HG02588 (cell line): Measurements from ENCODE around the gene TANGO6.
A peak's percentile ranks its signal among the peaks of the same experiment; 100 is the strongest.
"Not testable (repeated sequence)": the region's sequence is repeated elsewhere in the genome, so short reads cannot be mapped to it uniquely, and the experiment has no call there.

Experiments
- ATAC-seq: cut with Tn5 transposase; IDR thresholded peaks from one replicate; pipeline ENCODE4 v1.9.1; 2021; ENCODE audit warnings: mild to moderate bottlenecking, moderate library complexity; ENCODE audit not compliant: unreplicated experiment

The TANGO6 gene

DNA sequence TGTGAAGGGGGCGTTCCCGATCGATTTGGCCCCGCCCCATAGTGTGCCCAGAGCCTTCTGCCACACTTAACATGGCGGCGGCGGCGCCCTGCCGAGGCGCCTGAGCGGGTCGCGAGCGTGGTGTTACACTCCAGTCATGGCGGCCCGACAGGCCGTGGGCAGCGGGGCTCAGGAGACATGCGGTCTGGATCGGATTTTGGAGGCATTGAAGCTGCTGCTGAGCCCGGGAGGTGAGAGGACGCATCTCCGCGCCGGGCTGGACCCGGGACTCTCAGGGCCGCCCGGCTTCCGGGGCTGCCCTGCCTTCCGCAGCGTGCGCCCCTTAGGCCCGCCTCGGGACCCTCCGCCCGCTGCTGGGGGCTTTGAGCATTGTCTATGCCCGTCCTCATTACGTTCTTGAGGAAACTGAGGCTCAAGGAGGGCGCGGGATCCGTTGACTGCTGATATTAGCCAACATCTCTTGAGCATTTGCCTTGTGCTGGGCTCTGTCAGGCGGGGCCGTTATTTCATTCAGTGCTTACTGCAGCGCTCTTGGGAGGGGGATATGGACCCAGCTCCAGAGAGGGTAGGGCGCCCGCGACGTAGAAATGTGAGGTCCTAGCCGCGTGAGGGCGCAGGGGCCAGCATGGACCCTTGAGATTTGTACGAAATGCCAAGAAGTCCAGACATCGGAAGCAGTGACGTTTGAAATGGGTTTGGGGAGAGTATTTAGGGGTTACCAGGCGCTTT is at the start of gene TANGO6:
Gene TANGO6 (plus strand): TSS at position 50 of the 729 bp plus-strand sequence. CDS start 87 bp downstream, at position 137.
- ATAC-seq: peak; percentile 80

GRCh38 chr16:68798398-68798797 is 44.9 kb upstream of the TANGO6 start:
- no peak for ATAC-seq

DNA sequence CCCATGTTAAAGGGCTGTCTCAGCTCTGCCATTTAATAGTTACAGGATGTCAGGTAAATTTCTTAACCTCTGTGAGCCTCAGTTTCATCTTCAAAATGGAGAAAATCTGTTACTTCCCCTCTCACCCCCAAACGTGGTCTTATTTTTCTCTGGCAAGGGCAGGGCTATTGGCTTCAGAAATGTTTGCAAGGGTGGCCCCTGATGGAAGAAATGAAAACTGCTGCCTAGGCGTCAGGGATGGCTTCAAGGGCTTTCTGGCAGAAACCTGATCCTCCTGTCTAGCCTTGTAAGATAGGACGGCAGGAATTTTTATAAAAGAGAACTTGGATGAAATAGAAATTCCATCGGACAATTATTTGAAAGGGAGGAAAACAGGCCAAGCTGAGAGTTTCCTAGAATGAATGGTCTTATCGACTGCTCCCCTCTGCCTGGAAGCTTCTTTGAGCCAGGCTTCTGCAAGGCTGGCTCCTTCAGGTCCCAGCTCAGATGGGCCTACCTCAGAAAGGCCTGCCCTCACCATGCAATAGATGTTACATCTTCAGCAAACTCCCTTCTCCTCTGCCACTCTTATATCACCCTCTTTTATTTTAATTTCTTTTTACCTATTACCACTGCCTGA is 43.0 kb upstream of the TANGO6 start:
- peak; percentile 51 for ATAC-seq

DNA sequence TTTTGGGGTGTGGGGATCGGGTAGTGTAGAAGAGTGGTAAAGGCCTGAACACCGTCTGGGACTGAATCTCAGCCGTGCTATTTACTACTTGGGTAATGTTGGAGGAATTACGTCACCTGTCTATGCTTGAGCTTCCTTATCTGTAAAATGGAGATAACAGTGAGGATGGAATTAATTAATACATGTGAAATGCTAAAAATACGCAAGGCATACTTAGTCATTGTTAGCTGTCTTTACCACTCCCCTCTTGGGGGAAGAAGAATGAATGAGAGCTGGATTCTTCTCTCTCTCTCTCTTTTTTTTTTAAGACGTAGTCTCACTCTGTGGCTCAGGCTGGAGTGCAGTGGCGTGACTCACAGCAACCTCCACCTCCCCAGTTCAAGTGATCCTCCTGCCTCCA is 41.1 kb upstream of the TANGO6 start:
- no peak for ATAC-seq

DNA sequence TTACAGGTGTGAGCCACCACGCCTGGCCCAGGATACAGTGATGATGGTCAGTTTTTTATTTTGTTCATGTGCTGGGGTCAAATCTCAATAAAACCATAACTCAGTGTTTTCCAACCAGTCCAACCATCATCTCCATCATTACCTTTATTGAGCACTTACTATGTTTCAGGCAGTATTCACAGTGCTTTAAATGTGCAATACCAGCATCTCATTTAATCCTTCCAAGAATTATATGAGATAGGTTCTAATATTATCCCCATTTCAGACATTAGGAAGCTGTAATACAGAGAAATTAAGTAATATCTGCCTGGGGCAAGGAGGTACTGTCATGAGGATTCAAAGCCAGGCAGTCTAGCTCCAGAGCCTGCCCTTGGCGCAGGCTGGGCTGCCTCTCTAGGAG is 36.9 kb upstream of the TANGO6 start:
- no peak for ATAC-seq

DNA sequence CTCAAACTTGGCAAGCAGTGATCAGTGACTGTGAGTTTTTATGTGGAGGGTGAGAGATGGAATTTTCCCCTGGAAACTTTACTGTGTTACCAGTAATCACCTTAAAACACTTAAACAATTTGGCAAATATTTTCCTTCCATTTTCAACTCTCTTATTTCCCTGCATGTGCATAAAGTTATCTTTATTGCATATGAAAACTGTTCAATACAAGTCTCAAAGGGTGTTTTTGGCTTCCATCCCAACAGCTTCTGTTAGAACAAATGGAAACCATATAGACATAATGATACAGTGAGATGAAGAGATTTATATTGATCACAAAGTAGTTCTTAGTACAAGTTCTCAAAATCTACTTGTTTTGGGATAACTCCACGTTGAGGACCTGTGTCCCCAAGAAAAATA is 36.4 kb upstream of the TANGO6 start:
- ATAC-seq: no peak

DNA sequence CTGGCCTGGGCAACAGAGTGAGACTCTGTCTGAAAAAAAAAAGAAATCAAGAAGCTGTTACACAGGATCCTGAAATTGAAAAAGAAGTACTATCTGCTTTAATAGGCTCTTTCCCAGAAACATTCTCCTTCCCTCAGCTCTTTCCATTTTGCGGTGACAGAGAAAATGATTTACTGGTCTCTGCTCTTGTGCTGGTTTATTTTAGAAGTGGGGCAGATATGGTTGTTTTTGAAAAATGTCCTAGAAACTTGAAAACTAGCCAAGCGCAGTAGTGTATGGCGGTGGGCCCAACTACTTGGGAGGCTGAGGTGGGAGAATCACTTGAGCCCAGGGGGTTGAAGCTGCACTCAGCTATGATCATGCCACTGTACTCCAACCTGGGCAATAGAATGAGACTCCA is 28.8 kb upstream of the TANGO6 start:
- ATAC-seq: no peak

DNA sequence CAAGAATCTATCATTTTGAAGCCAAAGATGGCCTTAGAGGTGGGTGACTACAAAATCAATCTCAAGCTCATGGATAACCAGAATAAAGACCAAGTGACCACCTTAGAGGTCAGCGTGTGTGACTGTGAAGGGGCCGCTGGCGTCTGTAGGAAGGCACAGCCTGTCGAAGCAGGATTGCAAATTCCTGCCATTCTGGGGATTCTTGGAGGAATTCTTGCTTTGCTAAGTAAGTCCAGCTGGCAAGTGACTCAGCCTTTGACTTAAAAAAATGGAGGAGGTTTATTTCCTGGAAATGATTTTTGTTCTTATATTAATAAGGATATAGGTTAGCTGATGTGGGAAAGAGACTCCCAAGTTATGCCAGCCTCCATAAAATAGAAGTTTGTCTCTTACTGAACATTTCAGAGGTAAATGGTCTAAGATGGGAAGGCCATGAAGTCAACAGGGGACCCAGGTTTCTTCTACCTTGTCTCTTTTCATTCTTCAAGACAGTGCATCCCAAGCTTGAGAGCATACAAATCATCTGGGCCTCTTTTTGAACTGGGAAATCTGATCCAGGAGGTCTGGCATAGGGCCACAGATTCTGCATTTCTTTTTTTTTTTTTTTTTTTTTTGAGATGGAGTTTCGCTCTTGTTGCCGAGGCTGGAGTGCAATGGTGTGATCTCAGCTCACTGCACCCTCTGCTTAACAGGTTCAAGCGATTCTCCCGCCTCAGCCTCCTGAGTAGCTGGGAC is 19.8 kb upstream of the TANGO6 start:
- no peak for ATAC-seq

GRCh38 chr16:68825427-68825826 is 17.9 kb upstream of the TANGO6 start:
- no peak for ATAC-seq

DNA sequence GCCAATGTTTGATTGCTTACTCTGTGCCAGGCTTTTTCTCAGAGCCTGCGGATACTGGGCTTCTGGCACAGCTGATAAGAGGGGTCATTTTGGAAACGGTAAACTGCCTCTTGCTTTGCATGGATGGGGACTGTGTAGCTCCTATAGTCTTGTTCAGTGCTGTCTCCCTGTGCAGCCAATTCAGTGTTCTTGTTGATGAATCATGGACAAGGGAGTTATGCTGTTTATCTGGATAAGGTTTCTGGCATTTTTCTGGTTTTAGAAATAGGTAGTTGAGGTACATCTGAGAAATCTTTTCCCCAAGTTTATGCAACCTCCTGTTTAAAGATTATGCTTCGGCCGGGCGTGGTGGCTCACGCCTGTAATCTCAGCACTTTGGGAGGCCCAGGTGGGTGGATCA is 16.7 kb upstream of the TANGO6 start:
- ATAC-seq: no peak

- ATAC-seq: no peak
These were observed 10.1 kb upstream of the TANGO6 start for GRCh38 chr16:68833251-68833650.

DNA sequence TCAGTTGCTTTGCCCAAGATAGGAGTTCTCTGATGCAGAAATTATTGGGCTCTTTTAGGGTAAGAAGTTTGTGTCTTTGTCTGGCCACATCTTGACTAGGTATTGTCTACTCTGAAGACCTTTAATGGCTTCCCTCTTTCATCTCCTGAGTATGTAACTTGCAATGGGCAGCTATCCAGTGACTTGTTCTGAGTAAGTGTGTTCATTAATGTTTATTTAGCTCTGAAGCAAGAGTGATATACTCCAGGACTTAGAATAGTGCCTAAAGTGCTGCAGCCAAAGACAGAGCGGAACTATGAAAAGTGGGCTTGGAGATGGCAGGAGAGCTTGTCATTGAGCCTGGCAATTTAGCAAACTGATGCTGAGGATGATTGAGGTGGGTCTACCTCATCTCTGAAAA is 8.8 kb upstream of the TANGO6 start:
- no peak for ATAC-seq

GRCh38 chr16:68835970-68836369 is 7.4 kb upstream of the TANGO6 start:
- no peak for ATAC-seq

DNA sequence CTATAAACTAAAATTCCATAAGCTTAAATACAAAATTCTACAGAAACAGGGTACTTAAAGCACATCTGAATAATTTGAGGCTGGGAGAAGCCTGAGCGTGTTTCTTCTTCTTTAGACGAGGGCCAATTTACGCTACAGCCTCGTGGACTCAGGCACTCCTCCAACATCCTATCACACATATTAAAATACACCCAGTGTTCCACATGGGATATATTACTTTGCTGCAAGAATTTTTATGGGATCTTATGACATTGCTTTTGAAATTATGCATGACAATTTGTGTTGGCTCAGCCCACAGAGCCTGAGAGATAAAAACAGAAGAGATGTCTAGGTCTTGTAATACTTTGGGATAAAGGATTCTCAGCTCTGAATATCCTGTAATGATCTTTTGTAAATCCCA is 3.5 kb upstream of the TANGO6 start:
- no peak for ATAC-seq

- ATAC-seq: not testable (repeated sequence)
These were observed 308 bp upstream of the TANGO6 start for GRCh38 chr16:68842964-68843481.

- no peak for ATAC-seq
These were observed 857 bp downstream of the TANGO6 start for GRCh38 chr16:68844211-68844564.

DNA sequence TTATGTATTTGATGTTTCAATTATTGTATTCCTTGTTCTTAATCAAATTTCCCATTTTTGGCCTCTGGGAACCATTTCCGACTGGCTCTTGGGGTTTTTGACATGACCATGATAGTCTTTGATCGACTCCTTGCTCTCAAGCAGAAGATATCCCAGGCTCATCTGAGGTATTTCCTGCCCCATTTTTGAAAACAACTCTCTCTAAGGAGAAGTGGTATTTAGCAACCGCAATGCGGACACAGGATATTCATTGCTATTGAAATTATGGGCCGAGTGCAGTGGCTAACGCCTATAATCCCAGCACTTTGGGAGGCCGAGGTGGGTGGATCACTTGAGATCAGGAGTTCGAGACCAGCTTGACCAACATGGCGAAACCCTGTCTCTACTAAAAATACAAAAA is 5.5 kb downstream of the TANGO6 start:
- no peak for ATAC-seq

GRCh38 chr16:68850481-68850880 is 7.2 kb downstream of the TANGO6 start:
- no peak for ATAC-seq

GRCh38 chr16:68851601-68852000 is 8.3 kb downstream of the TANGO6 start:
- no peak for ATAC-seq

DNA sequence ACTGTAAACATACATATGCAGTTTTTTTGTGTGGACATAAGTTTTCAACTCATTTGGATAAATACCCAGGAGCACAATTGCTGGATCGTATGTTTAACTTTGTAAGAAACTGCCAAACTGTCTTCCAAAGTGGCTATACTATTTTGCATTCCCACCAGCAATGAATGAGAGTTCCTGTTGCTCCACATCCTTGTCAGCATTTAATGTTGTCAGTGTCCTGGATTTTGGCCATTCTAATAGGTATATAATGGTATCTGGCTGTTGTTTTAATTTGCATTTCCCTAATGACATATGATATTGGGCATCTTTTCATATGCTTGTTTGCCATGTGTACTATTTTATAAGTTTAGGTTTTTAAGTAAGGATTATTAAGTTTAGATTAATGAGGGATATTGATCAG is 14.1 kb downstream of the TANGO6 start:
- no peak for ATAC-seq

GRCh38 chr16:68859828-68860227 is 16.5 kb downstream of the TANGO6 start:
- ATAC-seq: no peak
